HG02943 (cell line): ENCODE data around the gene MSLN.

Experiments
- ATAC-seq: cut with Tn5 transposase; IDR thresholded peaks from one replicate; pipeline ENCODE4 v1.9.1; 2021; ENCODE audit warnings: mild to moderate bottlenecking, low read depth, moderate library complexity; ENCODE audit not compliant: unreplicated experiment

Gene MSLN

DNA sequence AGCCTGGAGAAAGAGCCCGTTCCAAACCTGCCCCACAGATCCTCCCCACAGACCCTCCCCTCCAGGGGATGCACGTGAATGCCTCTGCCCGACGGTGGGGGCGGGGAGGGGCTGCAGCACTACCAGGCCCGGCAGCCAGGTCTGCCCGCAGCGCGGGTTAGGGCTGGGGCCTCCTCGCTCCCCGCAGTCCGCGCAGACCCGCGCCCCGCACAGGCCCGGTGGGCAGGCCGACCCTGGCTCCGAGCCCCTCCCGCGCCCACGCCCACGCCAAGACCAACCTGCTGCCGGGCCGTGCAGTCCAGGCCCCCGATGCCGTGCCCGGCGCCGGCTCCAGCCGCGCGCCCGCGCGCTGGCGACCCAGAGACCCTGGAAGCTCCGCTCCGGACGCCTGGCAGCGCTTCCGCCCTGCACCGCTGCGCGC is 27.5 kb downstream of the MSLN start, which contains the start of gene RPUSD1:
RPUSD1 (minus strand) TSS at position 404 of the 421 bp plus-strand sequence. CDS start 644 bp downstream, outside the sequence.
- peak; percentile 27 for ATAC-seq

DNA sequence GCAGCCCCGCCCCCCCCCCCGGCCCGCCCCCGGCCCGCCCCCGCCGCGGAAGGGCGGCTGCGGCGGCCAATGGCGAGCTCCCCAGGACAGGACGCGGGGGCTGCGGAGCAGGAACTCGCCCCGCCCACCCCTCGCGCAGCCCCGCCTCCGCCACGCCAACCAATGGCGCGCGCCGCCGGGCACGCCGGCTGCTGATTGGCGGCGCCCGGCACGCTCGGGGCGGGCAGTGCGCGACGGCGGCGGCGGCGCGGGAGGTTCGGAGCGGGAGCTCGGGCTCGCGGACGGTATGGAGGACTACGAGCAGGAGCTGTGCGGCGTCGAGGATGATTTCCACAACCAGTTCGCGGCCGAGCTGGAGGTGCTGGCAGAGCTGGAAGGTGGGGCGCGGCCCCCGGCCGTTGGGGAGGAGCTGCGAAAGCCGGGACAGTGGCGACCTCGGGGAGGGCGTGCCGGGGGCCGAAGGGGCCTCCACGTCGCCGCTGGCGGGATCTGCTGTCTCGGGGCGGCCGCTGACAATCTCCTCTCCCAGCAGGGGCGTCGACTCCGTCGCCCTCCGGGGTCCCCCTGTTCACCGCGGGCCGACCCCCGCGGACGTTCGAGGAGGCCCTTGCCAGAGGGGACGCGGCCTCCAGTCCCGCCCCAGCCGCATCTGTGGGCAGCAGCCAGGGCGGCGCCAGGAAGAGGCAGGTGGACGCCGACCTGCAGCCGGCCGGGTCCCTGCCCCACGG is 28.0 kb downstream of the MSLN start, which contains the start of gene CHTF18:
CHTF18 (plus strand) TSS at position 222 of the 728 bp plus-strand sequence; CDS start at position 287, 65 bp downstream.
- peak; percentile 65 for ATAC-seq

DNA sequence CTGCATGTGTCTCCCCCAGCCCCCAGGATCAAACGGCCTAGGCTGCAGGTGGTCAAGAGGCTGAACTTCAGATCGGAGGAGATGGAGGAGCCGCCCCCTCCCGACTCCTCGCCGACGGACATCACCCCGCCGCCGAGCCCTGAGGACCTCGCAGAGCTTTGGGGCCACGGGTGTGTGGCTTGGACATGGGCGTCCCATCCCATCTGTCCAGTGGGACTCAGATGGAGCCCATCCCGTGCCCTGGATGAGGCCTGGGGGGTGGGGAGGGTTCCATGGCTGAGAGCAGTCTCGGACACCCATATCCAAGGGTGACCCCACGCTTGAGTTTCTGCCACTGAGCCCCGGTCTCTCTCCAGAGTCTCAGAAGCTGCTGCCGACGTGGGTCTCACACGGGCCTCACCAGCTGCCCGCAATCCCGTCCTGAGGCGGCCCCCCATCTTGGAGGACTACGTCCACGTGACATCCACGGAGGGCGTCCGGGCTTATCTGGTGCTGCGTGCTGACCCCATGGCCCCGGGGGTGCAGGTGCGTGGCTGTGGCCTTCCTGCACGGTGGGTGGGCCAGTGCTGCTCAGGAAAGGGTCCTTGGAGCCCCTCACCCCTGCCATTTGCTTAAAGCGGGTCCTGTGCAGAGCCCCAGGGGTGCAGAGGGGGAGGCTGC is 28.8 kb downstream of the MSLN start:
- no peak for ATAC-seq

DNA sequence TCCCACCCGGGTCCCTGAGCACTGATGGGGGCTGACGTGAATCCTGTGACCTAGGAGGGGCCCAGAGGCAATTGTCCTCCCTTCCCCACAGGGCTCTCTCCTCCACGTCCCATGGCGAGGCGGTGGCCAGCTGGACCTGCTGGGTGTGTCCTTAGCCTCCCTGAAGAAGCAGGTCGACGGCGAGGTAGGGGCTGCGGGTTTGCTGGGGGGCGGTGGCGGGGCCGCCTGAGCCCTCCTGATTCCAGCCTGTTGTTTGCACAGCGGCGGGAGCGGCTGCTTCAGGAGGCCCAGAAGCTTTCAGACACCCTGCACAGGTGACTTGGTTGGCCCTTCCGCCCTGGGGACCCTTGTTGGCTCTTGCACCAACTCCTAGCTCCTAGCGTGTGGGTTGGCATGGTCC is 29.6 kb downstream of the MSLN start:
- ATAC-seq, result no peak

DNA sequence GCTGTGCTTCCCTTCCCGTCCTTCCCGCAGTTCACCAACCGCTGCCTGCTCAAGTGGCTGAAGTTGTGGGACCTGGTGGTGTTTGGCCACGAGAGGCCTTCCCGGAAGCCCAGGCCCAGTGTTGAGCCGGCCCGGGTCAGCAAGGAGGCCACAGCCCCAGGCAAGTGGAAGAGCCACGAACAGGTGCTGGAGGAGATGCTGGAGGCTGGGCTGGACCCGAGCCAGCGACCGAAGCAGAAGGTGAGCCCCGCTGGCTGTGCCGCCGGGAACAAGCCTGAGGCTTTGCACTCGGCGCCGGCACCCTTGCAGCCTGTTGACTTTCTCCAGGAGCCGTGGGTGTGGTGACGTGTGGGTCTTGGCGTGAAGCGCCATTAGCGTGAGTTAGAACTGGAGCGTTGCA is 30.6 kb downstream of the MSLN start:
- ATAC-seq, result no peak

DNA sequence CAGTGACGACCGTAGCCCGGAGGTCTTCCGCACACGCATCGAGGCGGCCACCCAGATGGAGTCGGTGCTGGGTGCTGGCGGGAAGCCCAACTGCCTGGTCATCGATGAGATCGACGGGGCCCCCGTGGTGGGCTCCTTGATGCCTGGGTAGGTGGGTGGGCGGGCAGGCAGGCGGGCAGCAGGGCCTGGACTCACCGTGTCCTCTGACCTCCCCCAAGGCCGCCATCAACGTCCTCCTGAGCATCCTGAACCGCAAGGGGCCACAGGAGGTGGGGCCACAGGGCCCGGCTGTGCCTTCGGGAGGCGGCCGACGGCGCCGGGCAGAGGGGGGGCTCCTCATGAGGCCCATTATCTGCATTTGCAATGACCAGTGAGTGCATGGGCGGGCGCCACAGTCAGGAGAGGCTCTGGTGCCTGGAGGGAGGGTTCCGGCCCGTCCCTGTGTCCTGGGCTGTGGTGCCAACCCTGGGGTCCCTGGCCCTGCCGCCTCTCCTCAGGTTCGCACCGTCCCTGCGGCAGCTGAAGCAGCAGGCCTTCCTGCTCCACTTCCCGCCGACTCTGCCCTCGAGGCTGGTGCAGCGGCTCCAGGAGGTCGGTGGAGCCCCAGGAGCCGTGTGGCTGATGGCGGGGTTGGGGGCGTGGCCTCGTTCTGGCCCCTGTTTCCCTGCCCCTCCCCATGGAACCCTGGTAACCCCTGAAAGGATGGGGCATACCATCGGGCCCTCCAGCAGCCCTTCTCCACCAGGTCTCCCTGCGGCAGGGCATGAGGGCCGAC is 31.9 kb downstream of the MSLN start:
- no peak for ATAC-seq

DNA sequence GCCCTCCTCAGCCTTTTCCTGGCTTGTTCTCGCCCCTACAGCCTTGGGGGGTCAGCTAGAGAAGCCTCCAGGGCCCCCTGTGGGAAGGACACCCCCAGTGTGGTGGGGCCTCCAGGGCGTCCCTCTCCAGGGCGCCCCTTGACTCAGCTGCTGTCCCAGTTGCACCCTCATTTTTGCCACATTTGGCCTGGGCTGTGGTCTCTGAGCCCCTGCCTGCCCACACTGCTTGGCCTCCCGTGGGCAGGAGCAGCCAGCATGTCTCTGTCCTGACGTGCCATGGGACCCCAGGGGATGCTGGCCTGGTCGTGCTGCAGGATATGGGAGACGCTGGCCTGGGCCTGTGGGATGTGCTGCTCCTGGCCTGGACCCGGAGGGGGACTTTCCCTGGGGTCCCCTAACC is 32.9 kb downstream of the MSLN start:
- no peak for ATAC-seq

DNA sequence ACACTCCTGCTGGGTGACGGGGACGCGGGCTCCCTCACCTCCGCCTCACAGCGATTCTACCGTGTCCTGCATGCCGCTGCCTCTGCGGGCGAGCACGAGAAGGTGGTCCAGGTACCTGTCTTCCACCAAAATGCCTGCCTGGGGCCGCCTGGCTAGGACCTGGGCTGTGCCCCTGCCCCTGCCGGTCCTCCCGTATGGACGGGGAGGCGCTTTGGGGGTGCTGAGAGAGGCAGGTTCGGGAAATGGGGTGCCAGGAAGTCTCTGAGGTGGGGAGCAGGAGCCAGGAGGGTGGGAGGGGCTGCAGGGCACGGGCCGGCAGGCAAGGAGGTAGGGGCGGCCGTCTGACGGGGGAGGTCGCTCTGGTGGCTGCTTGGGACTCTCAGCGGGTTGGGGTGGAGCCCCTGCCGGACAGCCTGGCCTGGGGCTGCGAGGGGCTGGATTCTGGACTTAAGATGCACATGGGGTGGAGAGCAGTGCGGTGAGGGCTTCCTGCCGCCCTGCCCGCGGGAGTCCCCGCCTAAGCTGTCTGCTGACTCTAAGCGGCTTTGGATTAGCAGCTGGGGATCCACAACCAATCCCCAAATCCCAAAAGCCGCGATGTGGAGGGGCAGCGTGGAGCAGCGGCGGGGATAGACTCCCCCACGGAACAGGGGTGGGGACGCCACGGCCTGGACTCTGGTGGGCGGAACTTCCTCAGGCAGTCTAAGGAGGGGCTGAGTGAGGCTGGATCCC is 33.7 kb downstream of the MSLN start:
- no peak for ATAC-seq

DNA sequence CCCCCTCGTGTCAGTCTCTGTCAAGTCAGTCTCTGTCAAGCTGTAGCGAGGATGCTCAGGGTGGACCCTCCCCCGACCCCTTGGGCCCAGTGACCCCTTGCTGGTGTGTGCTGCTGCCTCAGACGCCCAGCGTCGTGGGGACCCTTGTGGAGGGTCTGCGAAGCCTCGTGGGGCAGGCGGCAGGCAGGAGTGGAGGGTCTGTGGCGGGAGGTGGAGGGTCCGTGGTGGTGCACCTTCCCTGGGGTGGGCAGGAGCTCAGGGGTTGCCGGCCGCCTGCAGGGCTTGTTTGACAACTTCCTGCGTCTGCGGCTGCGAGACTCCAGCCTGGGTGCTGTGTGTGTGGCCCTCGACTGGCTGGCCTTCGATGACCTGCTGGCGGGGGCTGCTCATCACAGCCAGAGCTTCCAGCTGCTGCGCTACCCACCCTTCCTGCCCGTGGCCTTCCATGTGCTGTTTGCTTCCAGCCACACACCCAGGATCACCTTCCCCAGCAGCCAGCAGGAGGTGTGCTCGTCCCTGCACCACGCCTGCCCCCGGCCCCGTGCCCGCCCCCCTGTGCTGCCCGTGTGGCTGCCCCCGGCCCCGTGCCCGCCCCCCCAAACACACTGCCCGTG is 34.4 kb downstream of the MSLN start:
- ATAC-seq, result no peak

DNA sequence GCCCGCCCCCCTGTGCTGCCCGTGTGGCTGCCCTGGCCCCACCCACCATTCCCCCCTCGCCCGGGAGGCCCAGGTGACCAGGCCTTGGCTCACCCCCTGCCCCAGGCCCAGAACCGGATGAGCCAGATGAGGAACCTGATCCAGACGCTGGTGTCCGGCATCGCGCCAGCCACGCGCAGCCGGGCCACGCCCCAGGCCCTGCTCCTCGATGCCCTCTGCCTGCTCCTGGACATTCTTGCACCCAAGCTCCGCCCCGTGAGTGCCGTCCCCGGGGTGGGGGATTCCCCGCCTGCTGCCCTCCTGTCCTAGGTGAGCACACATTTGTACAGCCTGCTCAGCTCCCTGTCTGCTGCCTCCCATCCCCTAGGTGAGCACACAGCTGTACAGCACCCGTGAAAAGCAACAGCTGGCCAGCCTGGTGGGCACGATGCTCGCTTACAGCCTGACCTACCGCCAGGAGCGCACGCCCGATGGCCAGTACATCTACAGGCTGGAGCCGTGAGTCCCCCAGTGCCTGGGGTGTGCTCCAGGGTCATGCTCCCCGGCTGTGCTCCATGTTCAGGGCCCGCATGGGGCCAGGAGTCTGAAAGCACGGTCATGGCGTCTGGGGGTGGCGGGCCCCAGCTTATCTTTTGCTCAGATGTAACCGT is 35.2 kb downstream of the MSLN start:
- ATAC-seq, result no peak

DNA sequence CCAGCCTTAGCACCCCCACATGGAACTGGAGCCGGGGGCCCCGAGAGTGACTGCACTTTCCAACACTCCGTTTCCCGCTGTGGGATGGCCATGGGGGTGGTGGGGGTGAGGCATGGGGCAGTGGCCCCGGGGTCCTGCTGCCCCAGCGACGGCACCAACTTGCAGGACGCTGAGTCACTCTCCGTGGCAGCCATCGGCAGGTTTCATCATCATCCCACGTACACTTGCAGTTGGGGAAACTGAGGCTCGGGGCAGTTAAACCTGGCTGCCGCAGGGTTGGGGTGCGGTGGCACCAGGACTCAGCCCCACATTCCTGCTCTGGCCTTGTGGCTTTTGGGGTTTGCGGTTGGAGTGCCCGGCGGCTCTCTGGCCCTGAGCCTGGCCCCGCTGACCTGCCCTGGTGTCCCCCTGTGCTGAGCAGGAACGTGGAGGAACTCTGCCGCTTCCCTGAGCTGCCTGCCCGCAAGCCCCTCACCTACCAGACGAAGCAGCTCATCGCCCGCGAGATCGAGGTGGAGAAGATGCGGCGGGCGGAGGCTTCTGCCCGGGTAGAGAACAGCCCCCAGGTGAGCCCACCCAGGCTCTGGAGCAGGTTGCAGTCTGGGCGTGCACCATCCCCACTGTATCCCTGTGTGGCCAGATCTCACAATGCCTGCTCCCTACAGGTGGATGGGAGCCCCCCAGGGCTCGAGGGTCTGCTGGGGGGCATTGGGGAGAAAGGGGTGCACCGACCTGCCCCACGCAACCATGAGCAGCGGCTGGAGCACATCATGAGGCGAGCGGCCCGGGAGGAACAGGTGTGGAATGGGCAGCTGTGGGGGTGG is 36.0 kb downstream of the MSLN start:
- no peak for ATAC-seq

DNA sequence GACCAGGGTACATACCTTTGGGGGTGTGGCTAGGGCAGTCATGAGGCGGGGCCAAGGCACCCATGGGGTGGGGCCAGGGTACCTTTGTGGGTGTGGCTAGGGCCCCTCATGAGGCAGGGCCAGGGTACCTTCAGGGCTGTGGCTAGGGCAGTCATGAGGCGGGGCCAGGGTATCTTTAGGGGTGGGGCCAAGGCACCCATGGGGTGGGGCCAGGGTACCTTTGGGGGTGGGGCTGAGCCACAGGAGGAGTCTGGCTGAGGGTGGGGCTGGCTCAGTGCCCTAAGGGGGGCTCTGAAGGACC is 36.5 kb downstream of the MSLN start:
- ATAC-seq, result no peak

DNA sequence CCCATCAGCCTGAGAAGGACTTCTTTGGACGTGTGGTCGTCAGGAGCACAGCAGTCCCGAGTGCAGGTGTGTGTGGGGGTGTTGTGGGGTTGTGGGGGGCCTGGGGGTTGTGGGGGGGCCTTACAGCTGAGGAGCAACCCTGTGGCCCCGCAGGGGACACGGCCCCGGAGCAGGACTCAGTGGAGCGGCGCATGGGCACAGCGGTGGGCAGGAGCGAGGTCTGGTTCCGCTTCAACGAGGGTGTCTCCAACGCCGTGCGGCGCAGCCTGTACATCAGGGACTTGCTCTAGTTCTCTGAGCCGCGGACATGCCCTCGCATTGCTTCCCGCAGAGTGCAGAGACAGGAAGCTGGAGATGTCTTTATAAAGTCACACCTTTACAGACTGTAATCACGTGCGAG is 37.2 kb downstream of the MSLN start:
- no peak for ATAC-seq

DNA sequence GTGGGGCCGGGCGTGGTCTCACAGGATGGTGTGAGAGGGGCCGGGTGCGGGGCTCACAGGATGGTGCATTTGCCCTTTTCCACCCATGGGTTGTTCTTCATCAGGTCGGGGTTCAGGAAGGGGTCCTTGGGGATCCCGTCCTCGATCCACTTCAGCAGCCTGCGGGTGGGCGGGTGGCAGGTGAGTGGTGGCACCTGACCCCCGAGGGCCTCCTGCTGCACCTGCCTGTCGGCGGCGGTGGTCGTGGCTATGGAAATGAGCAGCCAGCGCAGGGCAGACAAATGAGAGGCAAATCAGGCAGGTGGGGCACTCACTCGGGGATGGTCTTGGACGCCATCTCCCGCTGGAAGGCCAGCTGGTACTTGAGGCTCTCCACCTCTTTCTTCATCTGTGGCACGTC is 38.1 kb downstream of the MSLN start:
- no peak for ATAC-seq

DNA sequence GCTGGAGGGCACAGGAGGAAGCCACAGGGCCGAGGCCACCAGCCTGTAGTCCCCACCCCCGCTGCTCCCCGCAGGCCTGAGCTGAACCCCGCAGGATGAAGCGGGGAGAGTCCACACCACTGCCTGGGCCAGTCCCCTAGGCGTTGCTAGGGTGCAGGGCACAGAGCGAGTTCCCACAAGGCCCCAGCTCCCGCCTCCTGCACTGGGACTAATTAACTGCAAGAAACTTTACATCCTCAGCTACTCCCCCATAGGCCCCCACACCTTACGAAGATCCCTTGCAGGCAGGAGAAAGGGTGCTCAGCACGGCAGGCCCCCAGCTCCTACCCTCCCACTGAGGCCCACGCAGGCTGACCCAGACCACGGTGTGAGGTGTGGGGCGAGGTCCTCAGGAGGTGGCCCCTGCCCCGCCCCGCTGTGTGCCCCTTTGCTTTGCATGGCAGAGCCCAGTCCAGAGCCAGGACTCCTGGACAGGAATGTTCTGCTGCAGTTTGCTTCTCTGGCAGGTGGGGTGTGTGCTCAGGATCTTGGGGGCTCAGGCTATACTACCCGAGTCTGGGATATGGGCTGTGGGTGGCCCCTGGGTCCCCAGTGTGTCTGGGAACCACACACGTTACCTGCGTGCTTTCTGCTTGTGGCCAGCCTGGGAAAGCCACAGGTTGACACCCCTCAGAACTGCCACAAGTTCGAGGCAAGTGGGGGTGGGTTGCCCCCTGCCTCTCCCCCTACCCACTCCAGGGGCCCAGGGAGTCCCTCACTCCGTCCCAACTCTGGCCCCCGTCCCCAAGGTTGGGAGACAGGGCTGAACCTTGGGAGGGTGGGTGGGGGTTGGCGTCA is 38.8 kb downstream of the MSLN start:
- ATAC-seq, result no peak

DNA sequence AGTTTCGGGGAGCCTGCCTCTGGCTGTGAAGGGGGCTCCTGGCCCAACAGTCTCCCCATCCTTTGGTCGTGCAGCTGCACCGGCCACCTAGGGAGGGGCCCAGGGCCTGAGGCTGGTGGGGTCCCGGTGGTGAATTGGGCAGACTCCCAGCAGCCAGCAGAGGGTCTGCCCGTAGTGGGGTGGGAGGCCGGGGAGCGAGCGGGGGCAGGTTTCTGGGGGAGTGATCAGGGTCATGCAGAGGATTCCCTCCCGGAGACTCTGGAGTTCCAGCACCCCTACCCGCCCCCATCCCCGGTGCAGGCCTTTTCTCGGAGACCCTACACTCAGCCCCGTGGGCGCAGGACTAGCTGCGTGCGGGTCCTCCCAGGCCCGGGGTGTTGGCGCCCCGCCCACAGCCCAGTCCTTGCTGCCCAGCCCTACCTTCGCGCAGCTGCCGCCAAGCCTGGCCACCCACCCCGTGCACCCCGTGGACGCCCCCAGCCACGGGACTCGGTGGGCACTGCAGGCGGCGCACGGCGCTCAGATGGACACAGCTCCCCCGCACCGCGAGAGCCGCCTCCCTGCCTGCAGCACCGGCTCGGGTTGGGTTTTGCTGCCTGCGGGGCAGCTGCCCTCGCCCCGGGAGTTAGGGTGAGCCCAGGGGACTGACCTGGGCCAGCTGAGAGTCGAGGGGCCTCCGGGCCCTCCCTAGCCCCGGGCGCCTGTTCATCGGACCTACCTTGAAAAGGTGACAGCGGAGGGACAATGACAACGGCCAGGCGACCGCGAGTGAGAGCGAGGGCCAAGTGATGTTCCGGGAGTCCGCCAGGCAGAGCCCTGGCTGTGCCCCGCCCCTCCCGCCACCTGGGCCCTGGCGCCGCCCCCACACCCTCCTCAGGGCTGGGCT is 39.7 kb downstream of the MSLN start, which contains the start of gene GNG13:
GNG13 (minus strand) TSS at position 787 of the 886 bp plus-strand sequence. CDS start 1,657 bp downstream, outside the sequence.
- no peak for ATAC-seq
